GM18873 (cell line): Measurements from ENCODE around the gene TMEM54.
"Not testable (repeated sequence)": the region's sequence is repeated elsewhere in the genome, so short reads cannot be mapped to it uniquely, and the experiment has no call there.

ENCODE experiments used
- ATAC-seq: cut with Tn5 transposase; IDR thresholded peaks from one replicate; pipeline ENCODE4 v1.9.1; 2021; ENCODE audit warnings: mild to moderate bottlenecking, moderate library complexity, moderate number of reproducible peaks; ENCODE audit not compliant: unreplicated experiment, low FRiP score

Gene TMEM54

GRCh38 chr1:32919811-32920733 lies 18.9 kb upstream of the TMEM54 start:
- no peak for ATAC-seq

DNA sequence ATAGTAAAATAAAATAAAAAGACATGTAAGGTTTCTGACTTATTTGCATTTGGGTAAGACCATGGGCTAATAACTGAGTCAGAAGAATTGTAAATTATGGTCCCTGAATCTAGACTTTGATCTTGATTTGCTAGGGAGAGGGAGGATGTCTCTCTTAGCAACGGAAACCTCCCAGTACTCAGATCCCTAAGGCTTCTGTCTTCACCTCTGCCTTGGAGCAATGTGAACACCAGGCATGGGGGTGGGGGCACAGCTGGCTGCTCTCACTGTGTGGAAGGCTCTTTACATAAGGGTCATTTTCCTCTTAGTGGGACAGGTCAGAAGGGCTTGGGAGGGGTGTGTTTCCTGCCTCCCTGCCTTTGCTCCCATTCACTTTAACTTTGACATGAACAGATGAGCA lies 17.0 kb upstream of the TMEM54 start:
- no peak for ATAC-seq

DNA sequence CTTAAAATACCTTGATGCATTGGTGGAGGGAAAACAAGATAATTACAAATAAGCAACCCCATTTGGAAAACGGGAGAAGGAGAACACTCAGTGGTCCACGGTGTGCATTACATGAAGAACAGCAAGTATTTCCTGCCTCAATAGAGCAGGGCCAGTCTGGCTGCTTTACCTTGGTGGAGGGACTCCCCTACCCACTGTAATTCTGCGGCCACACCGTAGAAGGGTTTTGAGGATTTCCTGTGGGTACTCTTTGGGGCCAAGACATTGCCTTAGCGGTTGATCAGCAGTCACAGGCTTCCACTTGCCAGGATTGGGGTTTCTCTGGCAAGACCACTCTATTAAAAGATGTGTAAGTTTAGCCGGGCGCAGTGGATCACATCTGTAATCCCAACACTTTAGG lies 16.3 kb upstream of the TMEM54 start:
- no peak for ATAC-seq

- no peak for ATAC-seq
Observed at GRCh38 chr1:32915766-32916706, 14.8 kb upstream of the TMEM54 start.

- ATAC-seq, result no peak
Observed at GRCh38 chr1:32910319-32910718, 9.1 kb upstream of the TMEM54 start.

- ATAC-seq, result no peak
Observed at GRCh38 chr1:32907435-32907834, 6.2 kb upstream of the TMEM54 start.

GRCh38 chr1:32906654-32907053 lies 5.5 kb upstream of the TMEM54 start:
- ATAC-seq, result no peak

GRCh38 chr1:32905588-32905987 lies 4.4 kb upstream of the TMEM54 start:
- not testable (repeated sequence) for ATAC-seq

DNA sequence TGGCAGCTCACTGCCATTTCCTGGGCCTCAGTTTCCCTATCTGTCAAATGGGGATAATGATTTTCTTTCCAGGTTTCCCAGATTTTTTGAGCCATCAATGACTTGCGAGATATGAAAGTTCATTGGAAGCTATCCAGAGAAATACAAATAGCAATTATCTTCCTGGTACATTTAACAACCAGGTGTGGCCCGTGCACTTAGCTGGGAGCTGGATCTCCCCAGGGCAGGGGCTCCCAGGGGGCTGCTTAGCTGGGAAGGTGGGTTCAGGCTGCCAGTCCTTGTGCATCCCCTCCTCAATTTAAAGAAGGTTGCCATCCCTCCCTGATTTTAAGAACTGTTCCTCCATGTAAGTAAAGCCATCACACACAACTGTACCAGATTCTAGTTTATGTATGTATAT lies 3.6 kb upstream of the TMEM54 start:
- no peak for ATAC-seq

DNA sequence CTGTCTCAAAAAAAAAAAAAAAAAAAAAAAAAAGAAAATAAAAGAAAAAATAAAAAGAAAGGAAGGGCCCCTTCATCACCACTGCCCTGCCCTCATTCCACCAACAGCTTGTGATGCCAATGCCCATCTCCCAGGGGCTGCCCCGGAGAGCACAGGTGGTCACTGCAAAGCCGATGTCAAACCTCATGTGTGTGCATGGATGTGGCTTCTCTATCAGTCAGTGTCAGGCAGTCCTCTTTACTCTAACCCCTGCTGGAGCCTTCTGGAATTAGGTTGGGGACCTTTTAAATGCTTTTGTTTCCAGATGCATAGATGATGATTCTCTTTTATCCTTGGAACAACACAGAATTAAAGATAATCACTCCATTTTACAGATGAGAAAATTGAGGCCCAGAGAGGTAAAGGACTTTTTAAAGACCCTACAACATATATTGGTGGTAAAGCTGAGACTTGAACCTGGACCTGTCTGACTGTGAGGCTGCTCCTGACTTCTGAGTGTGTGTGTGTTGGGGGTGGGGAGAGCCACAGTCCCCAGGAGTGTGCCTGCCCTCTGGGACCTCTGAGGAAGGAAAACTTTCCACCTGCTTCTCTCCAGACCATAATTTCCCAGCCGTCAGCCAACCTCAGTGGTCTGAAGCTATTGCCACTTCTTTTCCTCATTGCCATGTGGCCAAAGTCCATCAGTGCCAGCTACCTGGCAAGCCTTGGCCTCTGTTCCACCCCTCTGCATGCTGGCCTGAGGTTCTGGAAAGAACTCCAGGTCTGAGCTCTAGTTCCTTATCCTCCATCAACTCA lies 3.0 kb upstream of the TMEM54 start:
- no peak for ATAC-seq

GRCh38 chr1:32902535-32902920 lies 1.3 kb upstream of the TMEM54 start:
- no peak for ATAC-seq

DNA sequence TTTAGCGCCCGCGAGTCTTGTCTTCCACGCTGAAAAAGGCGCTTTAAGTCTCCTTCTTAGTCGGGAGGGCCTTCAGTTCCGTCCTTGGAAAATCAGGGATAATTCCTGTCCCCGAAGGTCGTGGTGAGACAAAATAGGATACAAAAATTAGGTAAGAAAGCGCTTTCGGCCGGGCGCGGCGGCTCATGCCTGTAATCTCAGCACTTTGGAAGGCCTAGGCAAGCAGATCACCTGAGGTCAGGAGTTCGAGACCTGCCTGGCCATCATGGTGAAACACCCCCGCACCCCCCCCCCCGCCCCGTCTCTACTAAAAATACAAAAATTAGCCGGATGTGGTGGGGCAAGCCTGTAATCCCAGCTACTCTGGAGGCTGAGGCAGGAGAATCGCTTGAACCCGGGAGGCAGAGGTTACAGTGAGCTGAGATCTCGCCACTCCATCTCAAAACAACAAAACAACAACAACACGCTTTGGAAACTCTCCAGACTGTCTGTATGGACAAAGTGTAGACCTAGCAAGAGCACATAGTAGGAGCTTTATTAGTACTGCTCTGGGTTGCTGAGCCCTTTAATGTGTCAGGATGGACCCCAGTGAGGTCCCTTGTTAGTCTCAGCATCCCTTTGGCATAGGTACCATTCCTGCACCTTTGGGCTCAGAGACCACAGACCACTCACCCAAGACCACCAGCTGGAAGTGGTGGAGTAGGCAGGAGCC lies 790 bp upstream of the TMEM54 start:
- ATAC-seq, result no peak

GRCh38 chr1:32900371-32900955 lies 726 bp downstream of the TMEM54 start:
- no peak for ATAC-seq

- no peak for ATAC-seq
Observed at GRCh38 chr1:32899586-32900296, 1.4 kb downstream of the TMEM54 start.

DNA sequence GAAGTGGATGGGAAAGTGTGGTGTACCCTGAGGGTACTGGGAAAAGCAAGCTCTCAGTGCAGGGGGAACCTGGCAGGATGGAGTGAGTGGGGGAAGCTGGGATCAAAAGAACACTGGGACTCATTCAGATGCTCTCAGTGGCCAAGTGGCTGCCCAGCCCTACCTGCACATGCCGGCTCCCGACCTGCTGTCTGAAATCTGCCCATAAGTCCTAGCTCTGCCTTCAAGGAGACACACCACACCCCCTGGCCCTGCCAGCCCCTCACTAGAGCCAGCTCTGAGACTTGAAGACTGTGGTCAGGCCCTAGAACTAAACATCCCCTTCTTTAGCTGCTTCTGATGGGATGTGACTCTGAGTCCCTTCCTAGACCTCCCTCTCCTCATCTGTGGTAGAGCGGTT lies 2.2 kb downstream of the TMEM54 start:
- ATAC-seq, result no peak

DNA sequence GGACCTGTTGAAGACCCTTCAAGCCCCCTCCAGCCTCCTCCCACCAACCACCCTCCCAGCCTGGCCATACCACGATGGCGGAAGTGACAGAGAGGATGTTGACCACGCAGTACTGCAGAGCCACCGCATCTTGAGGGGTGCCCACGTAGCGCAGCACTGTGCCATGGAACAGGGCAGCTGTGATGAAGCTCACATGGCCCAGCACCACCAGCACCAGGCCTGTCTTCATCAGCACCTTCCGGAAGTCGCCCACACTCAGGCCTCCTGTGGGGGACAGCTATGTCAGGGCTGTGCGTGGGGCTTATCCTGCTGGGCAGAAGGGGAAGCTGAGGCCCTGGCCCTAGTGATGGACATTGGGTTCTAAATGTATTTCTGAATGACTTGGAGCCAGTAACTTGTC lies 3.1 kb downstream of the TMEM54 start:
- ATAC-seq, result no peak

DNA sequence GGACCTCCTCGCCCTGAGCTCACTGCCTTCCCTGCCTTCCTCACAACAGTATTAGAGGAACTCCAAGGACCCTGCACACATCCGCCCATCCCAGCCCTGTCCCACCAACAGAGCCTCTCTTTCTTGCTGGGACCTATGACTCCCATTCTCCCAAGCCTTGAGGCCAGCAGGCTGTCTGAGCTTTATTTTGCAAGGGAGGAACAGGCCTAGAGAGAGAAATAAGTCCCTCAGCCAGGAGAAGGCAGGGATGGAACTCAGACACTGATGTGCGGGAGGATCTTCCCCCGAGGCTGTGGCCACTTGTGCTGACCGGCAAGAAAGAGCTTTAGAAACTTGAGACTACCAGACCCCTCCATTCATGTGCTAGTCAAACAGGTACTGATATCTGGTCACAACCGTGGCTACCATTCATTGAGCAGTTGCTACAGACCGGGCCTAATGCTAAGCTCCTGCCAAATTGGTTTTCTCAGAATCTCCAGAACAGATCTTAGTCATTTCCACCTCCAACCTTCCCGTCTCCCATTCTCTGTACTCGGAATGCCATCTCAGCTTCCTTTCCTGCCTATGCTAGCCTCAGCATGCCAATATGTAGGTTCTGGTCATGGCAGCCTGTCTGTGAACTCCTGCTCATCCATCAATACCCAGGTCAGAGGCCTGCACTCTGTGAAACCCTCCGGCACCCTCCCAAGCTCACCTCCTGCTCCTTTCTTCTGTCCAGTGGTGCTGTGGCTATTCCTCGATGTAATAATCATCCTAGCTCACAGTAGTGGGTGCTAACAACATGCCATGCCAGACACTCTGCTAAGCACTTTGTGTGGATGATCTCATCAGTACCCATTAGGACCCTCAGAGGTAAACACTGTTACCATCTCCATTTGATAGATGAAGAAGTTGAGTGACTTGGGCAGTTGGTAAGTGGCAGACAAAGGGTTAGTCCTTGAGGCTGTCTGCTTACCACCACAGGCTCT lies 3.8 kb downstream of the TMEM54 start:
- no peak for ATAC-seq

DNA sequence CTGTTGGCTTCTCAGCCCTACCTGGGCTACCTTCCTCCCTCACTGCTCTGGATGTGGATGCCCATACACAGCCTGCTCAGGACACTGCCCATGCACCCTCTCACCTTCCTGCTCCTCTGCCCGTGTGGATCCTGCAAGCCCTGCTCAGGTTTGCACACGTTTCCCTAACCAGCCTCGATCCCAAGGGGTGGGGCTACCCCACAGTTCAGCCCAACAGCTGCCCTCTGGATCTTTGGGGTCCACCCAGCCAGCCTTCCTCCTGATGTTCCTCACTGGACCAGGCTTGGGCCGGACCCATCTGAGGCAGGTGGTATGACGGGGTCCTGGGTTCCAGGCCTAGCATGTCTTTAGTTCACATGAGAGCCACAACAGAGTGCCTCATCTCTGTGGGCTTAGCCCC lies 4.7 kb downstream of the TMEM54 start:
- no peak for ATAC-seq
